Endothelial cell of umbilical vein (primary cell): ENCODE results near the gene NEO1. TPM values are rescaled to one million over a fixed set of nuclear protein-coding genes. Genes with fewer than 3 reads are reported as not detected.

ENCODE experiments used
- BruUV-seq: library from RNA; stranded (reverse); fragments of 400-500 nt; replicated peaks from 2 replicates; lab custom pipeline; 2021; lab: Mats Ljungman, UMichigan
- CTCF ChIA-PET: fragments of 300-600, 350-600 bp; sonication (Branson Sonifier 250); formaldehyde crosslinking; loops from one replicate; lab custom pipeline; 2021; ENCODE audit warnings: antibody characterized with exemption, inconsistent platforms; lab: Charles Lee
- POLR2A ChIA-PET: fragments of 300-600, 350-600 bp; sonication (Branson Sonifier 250); formaldehyde crosslinking; loops from one replicate; lab custom pipeline; 2021; ENCODE audit warnings: antibody characterized with exemption, inconsistent platforms; lab: Charles Lee
- DNase-seq: peaks from one replicate; pipeline ENCODE4 v3.0.0-alpha.2; 2011; ENCODE audit warnings: low read depth, low spot score
- FAIRE-seq: peaks from 2 replicates; lab custom pipeline; 2011; peaks lifted over from hg19 to GRCh38; lab: Jason Lieb, UNC
- H2AFZ ChIP-seq: 2 replicates; pipeline ENCODE4 v1.6.0; 2012; ENCODE audit warnings: low read depth, low read length, control low read depth, inconsistent platforms
- H3K27ac ChIP-seq: 2 replicates; pipeline ENCODE4 v1.5.1; 2011; ENCODE audit warnings: low read depth, mild to moderate bottlenecking, control low read depth, low read length, moderate library complexity; ENCODE audit not compliant: insufficient read depth
- H3K27me3 ChIP-seq, 2 experiments: 2 replicates each; pipeline versions ENCODE4 v1.6.0 to v1.6.1; 2011; ENCODE audit warnings: low read length in 2 of 2, mixed read lengths in 1 of 2; ENCODE audit not compliant: control insufficient read depth in 2 of 2, insufficient read depth in 2 of 2
- H3K36me3 ChIP-seq, 2 experiments: 2 replicates in 1 of 2; 3 replicates in 1 of 2; pipeline ENCODE4 v1.5.1; 2011; ENCODE audit warnings: low read length in 2 of 2, mild to moderate bottlenecking in 1 of 2, moderate library complexity in 1 of 2; ENCODE audit not compliant: control insufficient read depth in 2 of 2, insufficient read depth in 2 of 2; ENCODE audit errors: extremely low read depth in 1 of 2
- H3K4me1 ChIP-seq: 3 replicates; pipeline ENCODE4 v1.5.1; 2011; ENCODE audit warnings: mild to moderate bottlenecking, low read length; ENCODE audit not compliant: control insufficient read depth, insufficient read depth; ENCODE audit errors: extremely low read depth
- H3K4me2 ChIP-seq: 2 replicates; pipeline ENCODE4 v1.6.1; 2011; ENCODE audit warnings: low read length, control low read depth, mixed read lengths; ENCODE audit not compliant: insufficient read depth
- H3K4me3 ChIP-seq, 3 experiments: fragments of 200-600 bp in 1 of 3; sonication (generic), shearing (Covaris generic) in 1 of 3; replicated peaks in 1 of 3; 2 replicates each; pipeline ENCODE4 v1.5.1; 2011 to 2016; ENCODE audit warnings: control low read depth in 3 of 3, low read length in 3 of 3, mild to moderate bottlenecking in 2 of 3, inconsistent platforms in 1 of 3, low read depth in 1 of 3, moderate library complexity in 1 of 3; ENCODE audit not compliant: insufficient read depth in 1 of 3
- H3K79me2 ChIP-seq: 2 replicates; pipeline ENCODE4 v1.6.0; 2012; ENCODE audit warnings: low read length, inconsistent platforms; ENCODE audit not compliant: control insufficient read depth, insufficient read depth
- H3K9ac ChIP-seq: replicated peaks from 2 replicates; pipeline ENCODE3; 2011; ENCODE audit warnings: low read length, control low read depth; ENCODE audit not compliant: insufficient read depth; ENCODE audit errors: extremely low read depth
- H3K9me1 ChIP-seq: replicated peaks from 3 replicates; pipeline ENCODE4 v1.6.0; 2011; ENCODE audit warnings: mild to moderate bottlenecking, low read length; ENCODE audit not compliant: control insufficient read depth, insufficient read depth; ENCODE audit errors: extremely low read depth
- H3K9me3 ChIP-seq: replicated peaks from 2 replicates; pipeline ENCODE4 v1.5.1; 2012; ENCODE audit warnings: low read length, inconsistent platforms; ENCODE audit not compliant: control insufficient read depth, insufficient read depth
- H4K20me1 ChIP-seq: replicated peaks from 2 replicates; pipeline ENCODE3; 2011; ENCODE audit warnings: mild to moderate bottlenecking, low read length; ENCODE audit not compliant: control insufficient read depth, insufficient read depth; ENCODE audit errors: extremely low read depth
- CTCF ChIP-seq, 2 donors: IDR thresholded peaks; 1 replicate in 1 of 2; 2 replicates in 1 of 2; pipeline ENCODE4 v1.5.1; 2011; ENCODE audit warnings: low read length in 2 of 2, mild to moderate bottlenecking in 2 of 2, moderate library complexity in 2 of 2, control low read depth in 1 of 2, inconsistent platforms in 1 of 2, low read depth in 1 of 2; ENCODE audit not compliant: insufficient read depth in 1 of 2; ENCODE audit errors: extremely low read depth in 1 of 2
- EZH2 ChIP-seq: IDR thresholded peaks from 2 replicates; pipeline ENCODE4 v1.6.1; 2012; ENCODE audit warnings: borderline replicate concordance, low read depth, mild to moderate bottlenecking, moderate library complexity, low read length, inconsistent platforms; ENCODE audit not compliant: severe bottlenecking
- FOS ChIP-seq: IDR thresholded peaks from 2 replicates; pipeline ENCODE4 v1.6.1; 2011; ENCODE audit warnings: mild to moderate bottlenecking, low read length, moderate library complexity, borderline replicate concordance; ENCODE audit not compliant: insufficient read depth
- GATA2 ChIP-seq: IDR thresholded peaks from 2 replicates; pipeline ENCODE4 v1.7.0; 2011; ENCODE audit warnings: low read depth, mild to moderate bottlenecking, moderate library complexity, mixed read lengths, low read length; ENCODE audit not compliant: insufficient read length, insufficient read depth
- JUN ChIP-seq: IDR thresholded peaks from 2 replicates; pipeline ENCODE4 v1.6.1; 2011; ENCODE audit warnings: borderline replicate concordance, low read depth; ENCODE audit not compliant: insufficient read length, insufficient read depth
- MAX ChIP-seq: IDR thresholded peaks from 2 replicates; pipeline ENCODE4 v1.6.1; 2011; ENCODE audit not compliant: insufficient read depth, insufficient read length
- MYC ChIP-seq: IDR thresholded peaks from one replicate; pipeline ENCODE4 v1.6.1; 2011; ENCODE audit warnings: mild to moderate bottlenecking, low read depth, low read length
- POLR2A ChIP-seq: IDR thresholded peaks from 2 replicates; pipeline ENCODE4 v1.6.1; 2012; ENCODE audit warnings: low read depth, mild to moderate bottlenecking, control low read depth, low read length
- POLR2AphosphoS5 ChIP-seq: IDR thresholded peaks from 2 replicates; pipeline ENCODE4 v1.6.1; 2012; ENCODE audit warnings: low read depth, mild to moderate bottlenecking, control low read depth, low read length, moderate library complexity; ENCODE audit not compliant: insufficient read depth
- dilution Hi-C: fragments of 300-500 bp; cut with MboI; formaldehyde crosslinking; loops from one replicate; pipeline ENCODE4 v1.15.0; 2019; ENCODE audit warnings: low sequenced_read_pairs; ENCODE audit not compliant: extremely low pct_ligation_motif_present
- intact Hi-C: fragments of 100-400 bp; cut with micrococcal nuclease; formaldehyde crosslinking; loops from one replicate; pipeline ENCODE4 v1.10.0; 2022
- polyA plus RNA-seq, 4 experiments: library from polyadenylated mRNA; depleted of rRNA in 3 of 4; stranded (reverse) in 3 of 4; unstranded in 1 of 4; fragments of >200 nt; gene quantifications; 2 replicates each; pipeline versions ENCODE4 v1.2.1 to v1.2.3, GENCODE V29; 2011 to 2012; ENCODE audit warnings: missing spikeins in 1 of 4
- total RNA-seq: library from RNA; stranded (reverse); gene quantifications from 2 replicates; pipeline ENCODE4 v1.2.3, GENCODE V29; 2021

The NEO1 gene
- total and polyA plus RNA-seq, 2 donors (not counting 3 experiments of a cell fraction or from before 2014, with no cell fraction given) = 0.12 to 0.35 TPM

GRCh38 chr15:73035221-73035620, 17.0 kb upstream of the NEO1 start:
- DNase-seq (no peak), FAIRE-seq (no peak)
- Histone ChIP-seq H4K20me1 (no peaks in the 10 kb centered on the region), H2AFZ (no peak overlapping the region), H3K4me2 (no peak overlapping the region), H3K9ac (no peak overlapping the region), H3K4me1 (no peaks in the 10 kb centered on the region), H3K36me3 (no peaks in the 10 kb centered on the region), H3K27me3 (peaks cover 8 to 17% of the 10 kb centered on the region in 2 experiments), H3K79me2 (no peaks in the 10 kb centered on the region), H3K9me3 (no peaks in the 10 kb centered on the region), H3K4me3 (no peak overlapping the region), H3K9me1 (no peaks in the 10 kb centered on the region), H3K27ac (no peak overlapping the region)
- intact Hi-C loops = no loop called here
- ChIA-PET POLR2A (no interaction called here), CTCF (no interaction called here)
- BruUV-seq = no TSS peak
- dilution Hi-C loops = no loop called here
- no peak for TF ChIP-seq MYC
- no peak for TF ChIP-seq JUN
- no peak for TF ChIP-seq POLR2A
- TF ChIP-seq GATA2 = no peak

GRCh38 chr15:73038220-73038619, 14.0 kb upstream of the NEO1 start:
- no peaks in the 10 kb centered on the region for H4K20me1 ChIP-seq
- H3K4me1 ChIP-seq = no peaks in the 10 kb centered on the region
- CTCF ChIA-PET = no interaction called here
- no peak for TF ChIP-seq CTCF (IDR thresholded peaks at IDR 0.05; ENCODE audit: extremely low read depth in 1 of 2, insufficient read depth in 1 of 2, low read depth in 1 of 2, low read length in 2 of 2)
- no peak for TF ChIP-seq GATA2
- TF ChIP-seq POLR2AphosphoS5 = no peak
- no peak for TF ChIP-seq MAX
- TF ChIP-seq POLR2A = no peak
- no peak for TF ChIP-seq FOS
- TF ChIP-seq MYC = no peak
- TF ChIP-seq EZH2 = no peak
- TF ChIP-seq JUN = no peak
- no peaks in the 10 kb centered on the region for H3K9me3 ChIP-seq
- intact Hi-C loops = no loop called here
- DNase-seq (no peak), FAIRE-seq (no peak)
- no peak overlapping the region for H2AFZ ChIP-seq
- no peak overlapping the region for H3K9ac ChIP-seq
- POLR2A ChIA-PET = no interaction called here
- no peaks in the 10 kb centered on the region for H3K9me1 ChIP-seq
- H3K27ac ChIP-seq = no peak overlapping the region
- no TSS peak for BruUV-seq
- H3K27me3 ChIP-seq = peaks cover 8 to 19% of the 10 kb centered on the region in 2 experiments
- H3K4me2 ChIP-seq = no peak overlapping the region
- no peaks in the 10 kb centered on the region for H3K79me2 ChIP-seq
- H3K4me3 ChIP-seq = no peak overlapping the region
- H3K36me3 ChIP-seq = no peaks in the 10 kb centered on the region
- dilution Hi-C loops = no loop called here
